ENCODE results near the gene SYT17. TPM values are rescaled to one million over a fixed set of nuclear protein-coding genes. Genes with fewer than 3 reads are reported as not detected.
A peak's percentile ranks its signal among the peaks of the same experiment; 100 is the strongest.

The SYT17 gene
- total and polyA plus RNA-seq, 12 donors, result 0.20 to 1.3 (median 0.59) TPM

DNA sequence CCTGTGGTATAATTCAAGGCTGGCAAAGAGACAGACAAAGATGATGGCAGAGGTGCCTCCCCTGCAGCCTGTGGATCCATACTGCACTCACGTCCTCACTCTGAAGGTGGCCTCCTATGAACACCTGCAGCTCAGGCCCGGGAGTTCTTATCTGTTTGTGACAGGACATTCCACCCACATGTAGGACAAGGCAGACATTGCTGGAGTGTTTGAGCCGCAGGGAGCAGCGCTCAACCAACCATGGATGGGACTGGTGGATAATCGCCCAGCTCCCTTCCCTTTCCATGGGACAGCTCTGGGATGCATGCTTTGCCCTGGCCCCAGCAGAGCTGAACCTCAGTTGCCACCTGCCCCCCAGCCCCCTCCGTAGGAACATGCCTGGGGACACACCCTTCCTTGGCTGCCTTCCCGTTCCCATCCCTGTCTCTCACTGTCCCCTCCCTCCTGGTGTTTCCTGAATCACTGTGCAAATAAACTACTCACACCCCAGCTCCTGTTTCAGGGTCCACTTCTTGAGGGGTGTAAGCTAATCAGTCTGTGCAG lies 32.1 kb upstream of the SYT17 start:
- ATAC-seq, result peak in 2 of 8 donors; percentile 39 to 58
- TF ChIP-seq, protein P1, sequence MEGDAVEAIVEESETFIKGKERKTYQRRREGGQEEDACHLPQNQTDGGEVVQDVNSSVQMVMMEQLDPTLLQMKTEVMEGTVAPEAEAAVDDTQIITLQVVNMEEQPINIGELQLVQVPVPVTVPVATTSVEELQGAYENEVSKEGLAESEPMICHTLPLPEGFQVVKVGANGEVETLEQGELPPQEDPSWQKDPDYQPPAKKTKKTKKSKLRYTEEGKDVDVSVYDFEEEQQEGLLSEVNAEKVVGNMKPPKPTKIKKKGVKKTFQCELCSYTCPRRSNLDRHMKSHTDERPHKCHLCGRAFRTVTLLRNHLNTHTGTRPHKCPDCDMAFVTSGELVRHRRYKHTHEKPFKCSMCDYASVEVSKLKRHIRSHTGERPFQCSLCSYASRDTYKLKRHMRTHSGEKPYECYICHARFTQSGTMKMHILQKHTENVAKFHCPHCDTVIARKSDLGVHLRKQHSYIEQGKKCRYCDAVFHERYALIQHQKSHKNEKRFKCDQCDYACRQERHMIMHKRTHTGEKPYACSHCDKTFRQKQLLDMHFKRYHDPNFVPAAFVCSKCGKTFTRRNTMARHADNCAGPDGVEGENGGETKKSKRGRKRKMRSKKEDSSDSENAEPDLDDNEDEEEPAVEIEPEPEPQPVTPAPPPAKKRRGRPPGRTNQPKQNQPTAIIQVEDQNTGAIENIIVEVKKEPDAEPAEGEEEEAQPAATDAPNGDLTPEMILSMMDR (IDR thresholded peaks at IDR 0.05), result no peak

DNA sequence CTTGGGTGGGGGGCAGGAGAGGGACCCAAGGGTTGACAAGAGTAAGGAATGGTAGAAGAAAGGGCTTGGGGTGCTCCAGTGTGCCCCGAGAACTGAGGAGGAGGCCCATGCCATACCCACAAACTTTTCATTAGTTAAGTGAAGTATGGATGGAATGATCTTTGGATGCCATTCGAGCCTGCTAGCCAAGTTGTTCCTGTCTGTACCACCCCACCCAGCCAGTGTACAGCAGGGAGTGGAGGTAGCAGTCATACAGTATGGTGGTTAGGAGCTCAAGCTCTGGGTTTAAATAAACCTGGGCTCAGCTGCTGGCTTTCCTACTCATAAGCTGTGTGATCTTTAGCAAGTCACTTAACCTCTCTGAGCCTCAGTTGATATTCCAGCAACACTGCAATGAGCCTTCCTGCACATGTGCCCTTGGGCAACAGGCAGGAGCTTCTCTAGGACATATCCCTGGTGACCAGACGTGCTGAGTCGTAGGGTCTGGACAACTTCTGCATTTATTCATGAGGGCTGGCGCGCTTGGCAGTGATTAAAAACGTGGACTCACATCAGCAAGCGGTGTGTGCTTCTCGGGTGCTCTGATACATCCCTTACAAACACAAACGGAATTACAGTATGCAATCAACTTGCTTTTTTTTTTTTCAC lies 31.4 kb upstream of the SYT17 start:
- intact Hi-C loops (cut with DNase I), result no loop called here
- ATAC-seq (peak in 3 of 8 donors; percentile 34 to 53 (median 49)), DNase-seq (no peak)
- Histone ChIP-seq H3K9me3 (no peaks in the 10 kb centered on the region), H3K4me3 (no peak overlapping the region), H3K4me1 (peaks cover 3 to 72% (median 54%) of the 10 kb centered on the region in 9 donors), H3K27ac (peak overlapping the region in 3 of 10 donors; percentile 13 to 45 (median 43)), H3K27me3 (peaks cover 0 to 5% (median 0%) of the 10 kb centered on the region in 7 donors), H3K36me3 (no peaks in the 10 kb centered on the region)
- TF ChIP-seq, protein P1 (IDR thresholded peaks at IDR 0.05), result no peak
- WGBS, 2 donors, result 58 to 62% methylated on average over 10 of the region's 10 CpGs

More for the DNA sequence above, 32.1 kb upstream of the SYT17 start:
- Histone ChIP-seq H3K27ac (peak overlapping the region in 1 of 10 donors; percentile 43), H3K4me3 (no peak overlapping the region), H3K4me1 (peaks cover 3 to 77% (median 61%) of the 10 kb centered on the region in 9 donors), H3K36me3 (no peaks in the 10 kb centered on the region), H3K27me3 (peaks cover 0 to 5% (median 0%) of the 10 kb centered on the region in 7 donors), H3K9me3 (no peaks in the 10 kb centered on the region)
- peak; percentile 42 to 45 for DNase-seq
- 30% methylated on average over 6 to 7 of the region's 7 CpGs for WGBS, 2 donors
- intact Hi-C loops (cut with DNase I), result no loop called here

DNA sequence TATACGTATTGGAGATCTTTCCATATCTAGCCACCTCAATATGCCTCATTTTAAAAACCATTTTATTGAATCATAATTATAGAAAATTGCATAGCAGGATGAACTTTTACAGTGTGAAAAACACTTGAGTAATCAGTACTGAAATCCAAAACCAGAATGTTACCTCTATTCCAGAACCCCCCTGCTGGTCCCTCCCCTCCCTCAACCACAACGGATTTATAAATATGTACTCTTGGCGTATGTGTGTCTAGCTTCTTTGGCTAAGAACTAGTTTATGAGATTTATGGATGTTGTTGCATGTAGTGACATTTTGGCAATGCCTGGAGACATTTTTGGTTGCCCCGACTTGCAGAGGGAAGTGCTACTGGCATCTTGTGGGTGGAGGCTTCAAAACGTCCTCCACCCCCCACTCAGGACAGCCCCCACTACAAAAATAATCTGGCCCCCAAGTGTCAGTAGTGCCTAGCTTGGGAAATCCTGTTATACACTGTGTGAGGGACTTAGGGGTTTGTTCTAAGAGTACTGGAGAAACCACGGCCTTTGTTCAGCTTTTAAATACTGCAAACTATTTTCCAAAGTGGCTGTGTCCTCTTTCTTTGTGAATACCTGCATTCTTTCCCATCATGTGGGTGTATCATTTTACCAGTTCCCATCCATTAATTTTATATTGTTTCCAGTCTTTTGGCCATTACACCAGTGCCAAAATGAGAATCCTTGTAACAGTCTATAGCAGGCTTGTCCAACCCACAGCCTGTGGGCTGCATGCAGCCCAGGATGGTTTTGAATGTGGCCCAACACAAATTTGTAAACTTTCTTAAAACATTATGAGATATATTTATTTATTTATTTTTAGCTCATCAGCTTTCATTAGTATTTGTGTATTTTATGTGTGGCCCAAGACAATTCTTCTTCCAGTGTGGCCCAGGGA lies 30.6 kb upstream of the SYT17 start:
- intact Hi-C loops (cut with DNase I), result no loop called here
- Histone ChIP-seq H3K27ac (peak overlapping the region in 4 of 10 donors; percentile 13 to 45 (median 39)), H3K4me1 (peaks cover 3 to 64% (median 46%) of the 10 kb centered on the region in 9 donors), H3K36me3 (no peaks in the 10 kb centered on the region), H3K4me3 (no peak overlapping the region), H3K9me3 (no peaks in the 10 kb centered on the region), H3K27me3 (peaks cover 0 to 6% (median 0%) of the 10 kb centered on the region in 7 donors)
- TF ChIP-seq, protein P1 (IDR thresholded peaks at IDR 0.05), result no peak
- 49 to 52% methylated on average over 6 of the region's 6 CpGs for WGBS, 2 donors
- ATAC-seq (no peak), DNase-seq (no peak)

DNA sequence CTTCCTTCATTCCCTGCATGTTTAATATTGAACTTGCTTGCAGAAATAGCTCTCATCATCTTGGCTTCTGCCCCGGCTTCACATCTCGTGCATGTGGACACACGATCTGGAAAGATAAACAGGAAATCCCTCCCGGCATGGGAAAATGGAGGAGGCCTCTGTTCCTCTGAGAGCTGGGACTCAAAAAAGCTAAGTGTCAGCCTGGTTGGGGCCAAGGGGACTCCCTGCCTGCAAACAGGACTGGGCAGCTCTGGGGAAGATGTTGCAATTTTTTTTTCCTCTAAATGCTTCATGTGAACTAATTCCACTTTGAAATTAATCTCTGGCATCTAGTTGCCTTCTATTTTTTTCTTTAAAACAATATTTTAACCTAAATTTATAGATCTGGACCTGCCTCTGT lies 29.4 kb upstream of the SYT17 start:
- peaks cover 3 to 58% (median 42%) of the 10 kb centered on the region in 9 donors for H3K4me1 ChIP-seq
- whole genome bisulfite sequencing, 2 donors, result 9 to 13% methylated on average over 4 of the region's 4 CpGs
- no peaks in the 10 kb centered on the region for H3K36me3 ChIP-seq
- peaks cover 0 to 6% (median 0%) of the 10 kb centered on the region in 7 donors for H3K27me3 ChIP-seq
- no peaks in the 10 kb centered on the region for H3K9me3 ChIP-seq
- H3K4me3 ChIP-seq, result no peak overlapping the region
- intact Hi-C loops (cut with DNase I), result no loop called here
- H3K27ac ChIP-seq, result peak overlapping the region in 5 of 10 donors; percentile 13 to 45 (median 26)
- TF ChIP-seq, protein P1 (IDR thresholded peaks at IDR 0.05), result no peak
- DNase-seq (peak; percentile 62 to 82), ATAC-seq (peak in 7 of 8 donors; percentile 84 to 91 (median 89))
